Left forelimb (tissue), 1 donor: ENCODE data around the gene DYRK1A.
"Not testable (repeated sequence)": the region's sequence is repeated elsewhere in the genome, so short reads cannot be mapped to it uniquely, and the experiment has no call there.

Source experiments
- DNase-seq: peaks from one replicate; pipeline ENCODE4 v3.0.0-alpha.2; 2018; ENCODE audit warnings: low spot score

The DYRK1A gene

DNA sequence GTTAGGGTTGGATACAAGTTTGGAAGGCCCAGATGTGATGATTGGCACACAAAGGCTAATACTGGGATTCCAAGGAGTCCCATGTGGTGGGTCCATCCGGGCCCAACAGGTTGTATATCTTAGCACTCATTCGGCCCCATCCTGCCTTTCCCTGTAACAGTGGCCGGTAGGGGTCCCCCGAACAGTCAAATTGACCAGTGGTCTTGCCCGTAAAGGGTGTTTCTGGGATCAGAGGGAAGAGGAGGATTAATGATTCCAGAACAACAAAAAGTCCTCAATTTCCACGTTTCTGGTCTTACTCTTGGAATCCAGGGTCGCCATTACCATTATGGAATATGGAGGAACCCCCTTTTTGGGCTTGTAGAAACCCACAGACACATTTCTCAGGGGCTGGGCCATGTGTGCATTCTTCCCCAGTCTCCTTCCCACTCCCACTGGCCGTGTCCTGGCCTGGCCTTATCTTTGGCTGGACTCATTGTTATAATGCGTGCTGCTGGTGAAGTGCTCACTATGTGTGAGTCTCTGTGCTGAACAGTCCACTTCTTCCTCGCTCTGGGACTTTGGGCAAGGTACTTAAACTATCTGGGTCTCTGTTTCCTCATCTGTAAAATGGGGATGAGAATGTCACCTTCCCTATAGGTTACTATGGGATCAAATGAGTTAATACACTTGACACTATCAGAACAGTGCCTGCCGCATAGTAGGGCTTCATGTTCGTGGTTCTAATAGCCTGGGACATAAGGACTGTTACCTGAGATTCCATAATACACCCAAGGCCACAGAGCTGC lies 161.8 kb downstream of the DYRK1A start:
- DNase-seq: no peak

DNA sequence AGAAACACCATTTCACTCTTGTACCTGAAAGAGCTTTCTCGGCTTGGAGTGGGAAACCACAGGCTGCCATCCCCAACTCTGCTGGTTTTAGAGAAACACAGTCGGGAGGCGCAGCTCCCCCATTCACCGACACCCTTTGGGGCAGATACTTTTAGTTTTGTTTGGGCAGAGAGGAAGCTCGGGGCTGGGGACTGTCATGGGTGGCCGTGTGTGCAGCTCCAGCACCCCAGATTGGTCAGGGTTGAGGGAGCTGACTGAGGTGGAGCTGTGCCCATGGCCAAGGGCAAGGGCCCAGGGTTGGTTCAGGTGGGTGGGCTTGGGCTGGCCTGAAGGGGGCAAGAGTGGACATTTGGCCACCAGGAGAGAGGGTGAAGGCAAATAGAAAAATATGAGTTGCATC lies 163.1 kb downstream of the DYRK1A start:
- DNase-seq: no peak

DNA sequence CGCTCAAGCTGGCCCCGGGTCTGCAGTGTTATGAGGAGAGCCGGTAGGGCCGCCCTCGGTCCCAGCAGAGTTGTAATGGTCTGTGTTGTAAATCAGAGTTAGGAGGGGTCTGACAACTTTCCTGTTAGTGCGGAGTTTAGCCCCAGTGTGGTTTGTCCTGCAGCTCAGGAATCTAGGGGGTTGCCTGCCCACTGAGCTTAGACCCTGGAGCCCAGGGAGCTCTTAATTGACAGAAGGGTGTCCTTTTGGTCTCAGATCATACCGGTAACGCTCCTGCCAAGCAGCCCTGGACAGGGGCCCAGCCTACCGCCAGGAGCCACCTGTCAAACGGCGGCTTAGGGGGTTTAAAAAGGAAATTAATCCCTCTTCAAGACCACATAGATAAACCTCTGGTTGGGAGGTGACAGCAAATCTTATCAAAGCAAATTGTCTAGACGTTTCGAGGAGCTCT lies 164.4 kb downstream of the DYRK1A start:
- DNase-seq: no peak

DNA sequence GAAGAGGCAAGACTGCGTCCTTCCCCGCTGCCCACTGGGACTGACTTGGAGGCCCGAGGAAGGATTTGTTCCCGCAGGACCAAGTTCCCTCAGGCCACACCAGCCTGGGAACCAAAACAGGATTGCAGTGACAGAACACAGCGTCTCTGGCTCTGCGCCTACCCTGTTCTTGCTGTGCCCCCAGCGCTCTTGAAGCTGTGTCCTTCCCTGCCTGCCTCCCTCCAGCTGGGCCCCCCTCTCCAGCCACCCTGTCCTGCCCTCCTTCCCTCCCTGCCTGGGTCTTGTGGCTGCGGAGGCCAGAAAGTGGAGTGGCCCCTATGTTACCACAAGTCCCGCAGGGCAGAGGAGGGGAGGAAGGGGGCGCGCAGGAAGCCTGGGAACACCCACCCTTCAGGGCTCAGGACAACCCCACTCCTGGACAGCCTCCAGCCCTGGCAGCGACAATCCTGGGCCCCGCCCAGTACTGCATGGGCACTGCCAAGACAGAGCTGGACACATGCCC lies 164.9 kb downstream of the DYRK1A start:
- DNase-seq: no peak

DNA sequence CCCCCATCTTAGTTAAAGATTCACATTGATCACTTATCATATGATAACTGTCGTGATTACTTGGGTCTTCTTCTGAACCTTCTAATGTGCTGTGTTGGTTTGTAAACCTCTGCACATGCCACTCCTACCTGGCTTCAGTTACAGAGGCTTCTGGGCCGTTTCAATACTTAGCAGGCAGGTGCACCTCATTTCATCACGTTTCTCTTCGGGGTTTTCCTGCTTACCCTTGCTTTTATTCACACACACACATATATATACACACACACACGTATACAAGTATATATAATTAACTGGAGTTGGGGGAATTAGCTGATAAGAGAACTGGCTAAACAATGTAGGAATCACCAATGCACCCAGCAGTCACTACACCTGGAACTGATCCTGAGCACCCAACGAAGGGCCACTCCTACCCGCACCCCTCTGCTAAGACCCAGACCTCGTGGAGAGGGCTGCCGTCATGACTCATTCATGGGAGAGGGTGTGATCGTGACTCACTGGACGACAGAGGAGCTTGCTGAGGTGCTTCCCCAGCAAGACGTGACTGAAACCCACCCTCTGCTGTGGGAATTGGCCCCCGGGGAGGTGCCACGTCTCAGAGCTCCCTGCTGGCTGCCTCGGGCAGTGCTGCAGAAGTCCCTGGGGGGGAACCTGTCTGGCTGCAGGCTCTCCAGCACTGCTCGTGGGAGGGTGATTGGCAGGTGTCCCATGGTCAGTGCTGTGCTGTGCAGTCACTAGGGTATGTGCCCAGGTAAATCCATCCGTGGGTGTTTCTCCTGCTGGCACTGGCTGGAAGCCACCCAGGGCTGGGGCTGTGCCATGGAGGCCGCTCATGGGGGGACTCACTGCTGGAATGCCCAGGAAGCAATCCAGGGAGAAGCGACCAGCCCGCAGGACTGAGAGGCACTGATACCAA lies 166.6 kb downstream of the DYRK1A start:
- no peak for DNase-seq

DNA sequence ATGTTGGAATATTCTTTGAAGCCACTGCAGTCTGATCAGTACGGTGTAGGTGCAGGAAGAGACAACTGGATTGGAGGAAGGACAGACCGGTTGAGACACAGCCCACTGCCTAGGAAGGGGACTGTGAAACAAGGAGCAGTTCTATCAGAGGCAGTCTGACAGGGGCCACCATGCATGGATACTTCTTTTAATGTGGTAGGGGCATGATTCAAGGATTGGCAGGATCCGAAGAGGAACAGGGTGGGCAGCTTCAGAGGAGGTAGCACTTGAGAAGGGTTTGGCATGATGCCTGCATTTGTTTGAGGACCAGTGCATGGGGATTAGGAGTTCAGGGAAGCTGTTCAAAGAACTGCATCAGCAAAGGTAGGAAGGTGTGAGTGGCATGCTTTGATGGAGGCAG lies 167.9 kb downstream of the DYRK1A start:
- DNase-seq: no peak

DNA sequence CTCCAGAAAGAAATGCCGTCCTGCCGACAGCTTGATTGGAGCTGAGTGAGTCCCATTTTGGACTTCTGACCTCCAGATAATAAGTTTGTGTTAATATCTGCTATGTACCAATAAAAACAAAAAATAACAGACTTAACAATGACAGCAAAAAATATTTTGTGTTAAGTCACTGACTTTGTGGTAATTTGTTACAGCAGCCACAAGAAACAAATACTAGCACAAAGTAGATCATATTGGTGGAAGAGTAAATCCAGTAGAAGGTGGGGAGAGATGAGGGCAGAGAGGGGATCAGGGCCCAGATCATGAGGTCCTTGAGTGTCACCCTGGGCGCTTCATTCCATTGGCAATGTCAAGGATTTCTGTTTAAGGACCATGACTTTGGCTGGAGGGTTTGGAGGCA lies 168.6 kb downstream of the DYRK1A start:
- no peak for DNase-seq

DNA sequence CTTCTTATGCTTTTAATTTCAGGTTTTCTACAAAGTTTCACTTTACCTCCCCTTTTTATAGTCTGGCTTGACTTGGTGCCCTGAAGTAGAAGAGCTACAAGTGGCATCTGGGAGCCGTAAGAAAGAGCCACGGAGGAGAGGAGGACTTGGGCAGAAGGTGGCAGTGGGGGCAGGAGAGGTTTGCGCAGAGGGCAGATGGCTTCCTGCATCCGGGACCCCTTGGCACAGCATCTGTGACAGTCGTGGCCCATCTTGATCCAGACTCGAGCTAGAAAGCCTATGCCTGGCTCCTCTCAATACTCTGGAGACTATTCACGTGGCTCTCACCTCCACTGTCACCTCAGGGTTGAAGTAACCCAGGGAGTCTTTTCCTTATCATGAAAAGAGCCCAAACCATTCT lies 169.1 kb downstream of the DYRK1A start:
- DNase-seq: no peak

DNA sequence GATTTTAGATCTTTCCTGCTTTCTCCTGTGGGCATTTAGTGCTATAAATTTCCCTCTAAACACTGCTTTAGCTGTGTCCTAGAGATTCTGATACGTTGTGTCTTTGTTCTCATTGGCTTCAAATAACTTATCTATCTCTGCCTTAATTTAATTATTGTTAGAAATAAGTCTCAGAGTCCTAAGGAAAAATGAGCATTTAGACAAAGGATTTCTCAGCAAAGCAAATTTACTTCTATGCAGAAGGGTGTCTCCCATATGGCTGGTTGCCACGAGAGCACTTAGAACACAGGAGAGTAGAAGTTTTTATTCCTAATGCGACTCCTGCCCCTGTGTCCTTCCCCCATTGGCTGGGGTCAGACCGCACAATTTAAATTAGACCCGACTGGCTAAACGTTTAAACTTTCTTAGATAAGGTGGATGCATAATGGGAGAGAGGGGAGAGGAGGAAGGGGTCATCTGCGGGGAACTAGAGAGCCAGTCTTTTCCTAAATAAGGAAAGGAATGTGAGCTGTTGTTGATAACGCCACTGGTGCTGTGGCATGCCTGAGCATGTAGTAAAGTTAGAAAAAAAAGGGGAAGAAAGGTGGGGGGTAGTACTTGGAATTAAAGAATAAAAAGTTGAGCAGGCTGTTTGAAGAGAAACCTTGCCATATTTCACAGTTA lies 170.2 kb downstream of the DYRK1A start:
- no peak for DNase-seq

DNA sequence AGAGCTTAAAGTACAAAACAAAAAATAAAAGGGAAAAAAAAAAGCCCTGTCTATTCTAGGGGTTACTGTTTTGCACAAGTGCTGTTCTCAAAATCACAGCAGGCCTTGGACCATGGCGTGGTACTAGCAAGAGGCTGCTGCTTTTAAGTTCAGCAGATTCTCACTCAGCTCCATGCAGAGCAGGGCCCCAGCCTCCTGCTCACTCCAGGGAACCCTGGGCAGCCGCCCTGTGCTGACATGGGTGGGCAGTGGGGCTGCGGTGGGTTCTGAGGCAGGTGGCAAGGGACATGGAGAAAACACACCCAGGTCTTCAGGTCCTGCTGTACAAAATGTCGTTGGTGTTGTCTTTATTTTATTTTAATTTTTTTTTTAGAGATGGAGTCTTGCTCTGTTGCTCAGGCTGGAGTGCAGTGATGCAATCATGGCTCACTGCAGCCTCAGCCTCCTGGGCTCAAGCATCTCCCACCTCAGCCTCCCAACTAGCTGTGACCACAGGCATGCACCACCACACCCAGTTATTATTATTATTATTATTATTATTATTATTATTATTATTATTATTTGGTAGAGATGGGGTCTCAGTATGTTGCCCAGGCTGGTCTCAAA lies 170.9 kb downstream of the DYRK1A start:
- no peak for DNase-seq

DNA sequence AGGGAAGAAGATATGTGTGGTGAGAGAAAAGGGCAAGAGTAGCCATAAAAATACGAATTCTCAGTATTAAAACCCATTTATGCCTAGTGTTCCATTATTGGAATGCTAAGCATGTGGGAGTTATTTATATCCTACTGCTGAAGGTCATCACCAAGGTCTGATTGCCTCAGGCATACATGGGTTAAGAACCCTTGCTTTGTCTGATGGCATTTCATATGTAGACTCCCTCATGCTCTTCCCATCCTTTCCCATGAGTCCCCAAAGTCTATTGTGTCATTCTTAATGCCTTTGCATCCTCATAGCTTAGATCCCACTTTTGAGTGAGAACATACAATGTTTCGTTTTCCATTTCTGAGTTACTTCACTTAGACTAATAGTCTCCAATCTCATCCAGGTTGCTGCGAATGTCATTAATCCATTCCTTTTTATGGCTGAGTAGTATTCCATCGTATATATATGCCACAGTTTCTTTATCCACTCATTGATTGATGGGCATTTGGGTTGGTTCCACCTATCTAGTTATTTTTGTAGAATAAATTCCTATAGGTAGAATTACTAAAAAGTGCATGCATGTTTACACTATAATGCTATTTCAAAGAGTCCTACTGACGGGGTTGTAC lies 172.5 kb downstream of the DYRK1A start:
- no peak for DNase-seq

DNA sequence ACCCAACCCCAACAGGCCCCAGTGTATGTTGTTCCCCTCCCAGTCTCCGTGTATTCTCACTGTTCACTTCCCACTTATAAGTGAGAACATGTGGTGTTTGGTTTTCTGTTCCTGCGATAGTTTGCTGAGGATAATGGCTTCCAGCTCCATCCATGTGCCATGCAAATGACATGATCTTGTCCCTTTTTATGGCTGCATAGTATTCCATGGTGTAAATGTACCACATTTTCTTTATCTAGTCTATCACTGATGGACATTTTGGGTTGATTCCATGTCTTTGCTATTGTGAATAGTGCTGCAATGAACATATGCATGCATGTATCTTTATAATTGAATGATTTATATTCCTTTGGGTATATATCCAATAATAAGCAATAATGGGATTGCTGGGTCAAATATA lies 174.6 kb downstream of the DYRK1A start:
- DNase-seq: not testable (repeated sequence)

DNA sequence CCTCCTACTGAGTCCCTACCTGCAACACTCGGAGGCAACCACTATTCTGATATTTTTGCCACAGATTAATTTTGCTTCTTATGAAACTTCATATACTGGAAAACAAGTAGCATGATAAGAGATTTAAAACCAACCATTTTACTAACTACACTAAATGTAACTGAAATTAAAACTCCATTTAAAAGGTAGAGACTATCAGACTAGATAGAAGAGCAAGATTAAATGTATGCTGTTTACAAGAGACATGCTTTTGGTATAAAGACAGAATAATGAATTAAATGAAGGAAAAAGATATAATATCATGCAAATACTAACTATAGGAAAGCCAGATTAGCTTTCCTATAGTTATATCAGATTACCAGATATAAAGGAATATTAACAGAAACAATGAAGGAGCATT lies 175.9 kb downstream of the DYRK1A start:
- no peak for DNase-seq

DNA sequence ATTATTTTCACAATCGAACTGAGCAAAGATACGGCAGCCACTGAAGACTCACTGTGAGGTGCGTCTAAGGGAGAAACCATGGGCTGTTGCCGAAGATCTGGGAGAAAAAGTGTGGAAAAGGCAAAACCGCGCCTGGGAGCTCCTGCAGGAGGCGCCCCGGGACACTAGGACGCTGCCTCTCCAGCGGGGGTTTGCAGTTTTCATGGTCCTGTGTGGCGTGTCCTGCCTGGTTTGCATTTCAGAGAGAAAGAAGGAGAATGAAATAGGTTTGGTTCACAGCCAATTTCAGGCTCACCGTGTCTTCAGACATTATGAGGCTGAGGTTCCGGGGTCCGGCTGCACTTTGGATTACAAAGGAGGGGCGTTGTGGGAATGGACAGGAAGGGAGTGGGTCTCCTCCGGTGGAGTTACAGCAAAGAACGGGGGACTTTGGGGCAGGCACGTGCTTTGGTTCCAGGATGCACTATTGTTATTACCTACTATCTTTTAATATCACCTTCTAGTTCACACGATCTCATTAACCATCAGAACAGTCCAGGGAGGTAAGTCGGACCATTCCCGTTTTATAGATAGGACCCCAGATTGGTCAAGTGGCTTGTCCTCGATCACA lies 179.8 kb downstream of the DYRK1A start:
- DNase-seq: no peak

DNA sequence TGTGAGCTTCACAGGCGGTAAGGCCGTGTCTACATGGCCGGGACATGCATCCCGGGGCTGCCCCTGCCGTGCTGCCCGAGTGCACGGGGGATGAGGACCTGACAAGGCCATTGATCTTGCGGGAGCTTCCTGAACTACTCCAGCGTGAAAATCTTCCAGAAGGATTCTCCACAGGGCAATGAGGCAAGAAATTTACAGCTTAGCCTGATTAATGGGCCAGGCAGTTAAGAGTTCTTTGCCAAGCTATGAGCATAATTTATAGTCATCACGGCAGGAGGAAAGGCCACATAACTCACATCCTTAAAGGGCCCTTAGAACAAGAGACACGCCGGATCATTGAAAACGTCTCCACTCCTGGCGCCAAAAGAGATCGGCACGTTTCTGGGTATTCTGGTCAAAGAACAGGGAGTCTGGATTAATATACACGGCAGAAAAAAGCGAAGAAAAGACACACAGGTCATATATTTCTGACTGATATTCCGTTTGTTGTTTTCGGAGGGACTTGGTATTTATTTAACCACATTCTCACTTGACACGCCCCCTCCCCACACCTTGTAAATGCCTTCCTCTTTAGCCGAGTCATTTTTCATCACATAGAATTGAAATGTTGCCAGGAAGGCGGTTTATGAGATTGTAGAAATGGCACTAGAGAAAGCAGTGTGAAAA lies 180.5 kb downstream of the DYRK1A start:
- DNase-seq: no peak

DNA sequence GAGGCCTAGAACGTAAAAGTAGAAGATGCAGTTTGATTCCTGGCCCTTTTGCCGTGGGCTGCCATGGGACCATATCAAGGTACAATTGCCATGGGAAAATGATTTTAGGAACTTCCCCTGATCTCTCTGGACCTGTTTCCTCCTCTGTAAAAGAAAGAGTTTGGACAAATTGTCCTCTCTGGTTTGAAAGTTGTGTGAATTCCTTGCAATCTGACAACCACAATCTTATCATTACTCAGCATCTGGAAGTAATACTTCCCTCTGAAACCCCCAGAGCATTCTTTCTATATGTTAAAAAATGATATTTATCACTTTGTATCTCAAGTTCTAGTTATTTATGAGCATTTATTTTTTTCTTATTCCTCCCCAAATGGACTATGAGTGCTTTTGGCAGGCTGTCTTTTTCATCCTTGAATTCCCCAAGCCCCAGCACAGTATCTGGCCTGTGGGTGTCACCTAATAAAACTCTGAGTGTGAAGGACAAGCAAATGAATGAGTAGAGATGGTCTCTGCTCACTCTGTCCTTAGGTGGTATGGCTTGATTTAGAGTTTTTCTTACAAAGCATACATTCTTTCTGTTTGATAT lies 181.1 kb downstream of the DYRK1A start:
- DNase-seq: no peak

DNA sequence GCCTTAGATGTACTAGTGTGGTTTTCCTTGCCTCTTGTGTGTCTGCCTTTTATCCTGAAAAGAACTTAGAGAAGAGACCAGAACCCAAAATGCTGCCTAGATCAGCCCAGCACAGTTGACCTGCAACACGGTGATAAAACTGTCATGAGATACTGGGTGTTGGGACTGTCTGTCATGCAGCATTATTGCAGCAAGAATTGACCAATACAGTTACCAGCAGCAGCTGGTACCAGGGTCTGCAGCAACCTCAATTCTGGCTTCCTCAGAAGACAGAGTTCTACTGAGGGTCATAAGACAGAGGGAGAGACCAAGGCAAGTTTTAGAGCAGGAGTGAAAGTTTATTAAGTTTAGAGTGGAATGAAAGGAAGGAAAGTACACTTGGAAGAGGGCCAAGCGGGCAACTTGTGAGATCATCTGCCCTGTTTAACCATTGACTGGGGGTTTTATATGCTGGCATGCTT lies 182.0 kb downstream of the DYRK1A start:
- DNase-seq: no peak

DNA sequence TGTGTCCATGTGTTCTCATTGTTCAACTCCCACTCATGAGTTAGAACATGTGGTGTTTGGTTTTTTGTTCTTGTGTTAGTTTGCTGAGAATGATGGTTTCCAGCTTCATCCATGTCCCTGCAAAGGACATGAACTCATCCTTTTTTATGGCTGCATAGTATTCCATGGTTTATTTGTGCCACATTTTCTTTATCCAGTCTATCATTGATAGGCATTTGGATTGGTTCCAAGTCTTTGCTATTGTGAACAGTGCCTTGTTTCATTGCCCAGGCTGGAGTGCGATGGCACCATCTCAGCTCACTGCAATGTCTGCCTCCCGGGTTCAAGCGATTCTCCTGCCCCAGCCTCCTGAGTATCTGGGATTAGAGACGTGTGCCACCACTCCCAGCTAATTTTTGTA lies 183.2 kb downstream of the DYRK1A start:
- not testable (repeated sequence) for DNase-seq

DNA sequence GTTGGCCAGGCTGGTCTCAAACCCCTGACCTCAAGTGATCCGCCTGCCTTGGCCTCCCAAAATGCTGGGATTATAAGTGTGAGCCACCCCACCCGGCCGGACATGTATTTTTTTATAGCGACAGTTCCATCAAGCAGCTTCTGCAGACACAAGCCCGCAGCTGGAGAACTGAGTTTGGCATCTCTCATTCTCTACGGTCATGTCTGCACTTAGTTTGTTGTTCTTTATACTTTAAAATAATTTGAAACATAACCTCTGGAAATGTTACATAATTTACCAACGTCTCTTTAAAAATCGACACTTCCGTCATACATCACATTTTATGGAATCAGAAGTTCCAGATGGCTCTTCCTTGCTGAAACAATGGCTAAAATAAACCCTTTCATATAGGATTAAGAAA lies 183.6 kb downstream of the DYRK1A start:
- DNase-seq: no peak
